Pancreas (tissue), 10 donors: ENCODE measurements around the gene GPR75. TPM values are rescaled to one million over a fixed set of nuclear protein-coding genes. Genes with fewer than 3 reads are reported as not detected.

Experiments
- ATAC-seq, 4 donors: fragments of 200-7000 bp; cut with Tn5 transposase; one replicate each; pipeline versions ENCODE4 v1.8.0 to v1.9.1; 2020; ENCODE audit warnings: mild to moderate bottlenecking in 4 of 4, moderate library complexity in 4 of 4
- DNase-seq, 6 donors: peaks; one replicate each; pipeline ENCODE4 v3.0.0-alpha.2; 2020
- FAIRE-seq: peaks from 2 replicates; lab custom pipeline; 2012; peaks lifted over from hg19 to GRCh38; lab: Jason Lieb, UNC
- H3K27ac ChIP-seq, 4 donors: fragments of 200-600 bp; sonication (generic); 1 replicate in 3 of 4; 2 replicates in 1 of 4; pipeline versions ENCODE4 v1.5.0 to v1.8.0; 2020
- H3K27me3 ChIP-seq, 4 donors: fragments of 200-600 bp; one replicate each; pipeline ENCODE4 v1.8.0; 2021
- H3K36me3 ChIP-seq, 3 donors: fragments of 200-600 bp; sonication (generic) in 1 of 3; one replicate each; pipeline versions ENCODE4 v1.5.0 to v1.8.0; 2020 to 2021
- H3K4me1 ChIP-seq, 3 donors: fragments of 200-600 bp; one replicate each; pipeline ENCODE4 v1.8.0; 2021
- H3K4me3 ChIP-seq, 4 donors: fragments of 200-600 bp; sonication (generic) in 2 of 4; one replicate each; pipeline versions ENCODE4 v1.5.0 to v1.8.0; 2020 to 2021
- H3K9me3 ChIP-seq, 4 donors: fragments of 200-600 bp; one replicate each; pipeline ENCODE4 v1.8.0; 2021
- CTCF ChIP-seq, 4 donors: fragments of 200-600 bp; sonication (generic) in 3 of 4; IDR thresholded peaks; one replicate each; pipeline versions ENCODE4 v1.5.0 to v1.8.0; 2021; ENCODE audit warnings: antibody characterized with exemption in 4 of 4
- WGBS, 2 donors: extraction: QIAGEN DNeasy Blood & Tissue Kit; methylation state at CpG; one replicate each; pipeline ENCODE4 v1.1.7; 2013; 5-methylcytosine and 5-hydroxymethylcytosine counted together
- intact Hi-C, 3 donors: fragments of 100-400 bp; cut with DNase I; formaldehyde crosslinking; loops; one replicate each; pipeline versions ENCODE4 v1.11.1 to v1.14.2; 2022
- microRNA-seq, 2 donors: library from miRNA; unstranded; fragments of <30 nt; microRNA quantifications; one replicate each; pipeline versions ENCODE4 to v1.1.0, GENCODE V29; 2019 to 2020
- polyA plus RNA-seq, 2 donors: library from polyadenylated mRNA; stranded (reverse); fragments of 200-250 nt; gene quantifications; one replicate each; pipeline ENCODE4 v1.2.3, GENCODE V29; 2013
- total RNA-seq, 6 donors: library from RNA; stranded (reverse); fragmentation: NEBNext Ultra II Directional in 4 of 6; extraction: Animal tissue kit (Norgen Biotek cat#: 25700) in 4 of 6; gene quantifications; one replicate each; pipeline versions ENCODE4 v1.2.1 to v1.2.4, GENCODE V29; 2021 to 2023
- donor health status: healthy with polysubstance abuse.
- donor health status: DM: no; HTN: no; CAD: no; lungs with moderate emphysema.
- donor health status: DM: no; HTN: no; CAD: no.
- donor health status: control.
- donor health status: control.
- donor health status: Bipolar disorder and iron deficiency.
- donor health status: DM: yes; HTN: yes; CAD: no.
- donor health status: DM: no; HTN: no; CAD: no.
- donor health status: DM: no; HTN: no; CAD: no.
- donor health status: DM: yes; HTN: yes; CAD: no.

The GPR75 gene
- total and polyA plus RNA-seq, 8 donors: 1.1 to 1.9 (median 1.5) TPM

GRCh38 chr2:53819634-53820033 is 40.1 kb downstream of the GPR75 start:
- no peak for FAIRE-seq
- intact Hi-C loops: no loop called here

DNA sequence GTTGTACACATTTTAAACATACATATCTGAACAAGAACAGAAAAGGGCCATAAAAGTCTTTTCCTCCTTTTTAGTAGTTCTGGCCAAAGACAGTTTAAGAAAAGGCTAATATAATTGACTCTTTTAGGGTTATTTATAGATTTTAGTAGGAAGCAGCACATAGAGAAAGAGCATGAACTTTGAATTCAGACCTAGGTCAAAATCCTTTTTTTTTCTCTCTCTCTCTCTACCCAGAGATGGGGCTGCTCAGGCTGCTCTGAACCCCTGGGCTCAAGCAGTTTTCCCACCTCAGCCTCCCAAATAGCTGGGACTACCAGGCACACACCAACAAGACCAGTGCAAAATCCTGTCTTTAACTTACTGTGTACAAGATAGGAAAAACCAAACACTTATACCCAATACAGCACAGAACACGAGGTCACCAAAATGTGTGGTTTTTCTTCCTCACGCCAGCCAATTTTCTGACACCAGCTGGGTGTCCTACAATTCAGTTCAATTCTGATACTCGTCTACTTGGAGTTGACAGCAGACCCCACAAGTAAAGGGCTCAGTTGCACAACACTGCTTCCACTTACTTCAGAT is 40.8 kb downstream of the GPR75 start:
- ATAC-seq (no peak), DNase-seq (no peak), FAIRE-seq (no peak)
- TF ChIP-seq CTCF (IDR thresholded peaks at IDR 0.05): no peak
- H3K9me3 ChIP-seq: no peaks in the 10 kb centered on the region
- H3K27ac ChIP-seq: no peak overlapping the region
- intact Hi-C loops: no loop called here
- H3K27me3 ChIP-seq: no peaks in the 10 kb centered on the region
- WGBS, 2 donors: 89 to 95% methylated on average over 3 of the region's 3 CpGs
- H3K4me3 ChIP-seq: no peak overlapping the region
- peaks cover 0 to 31% (median 0%) of the 10 kb centered on the region in 3 donors for H3K36me3 ChIP-seq
- H3K4me1 ChIP-seq: no peaks in the 10 kb centered on the region

More at GRCh38 chr2:53819634-53820033, 40.1 kb downstream of the GPR75 start:
- no peaks in the 10 kb centered on the region for H3K4me1 ChIP-seq
- no peaks in the 10 kb centered on the region for H3K9me3 ChIP-seq
- ATAC-seq (no peak), DNase-seq (no peak)
- TF ChIP-seq CTCF (IDR thresholded peaks at IDR 0.05): no peak
- WGBS, 2 donors: 82 to 85% methylated on average over 4 of the region's 4 CpGs
- H3K4me3 ChIP-seq: no peak overlapping the region
- H3K27me3 ChIP-seq: no peaks in the 10 kb centered on the region
- H3K27ac ChIP-seq: no peak overlapping the region
- H3K36me3 ChIP-seq: peaks cover 0 to 29% (median 0%) of the 10 kb centered on the region in 3 donors

DNA sequence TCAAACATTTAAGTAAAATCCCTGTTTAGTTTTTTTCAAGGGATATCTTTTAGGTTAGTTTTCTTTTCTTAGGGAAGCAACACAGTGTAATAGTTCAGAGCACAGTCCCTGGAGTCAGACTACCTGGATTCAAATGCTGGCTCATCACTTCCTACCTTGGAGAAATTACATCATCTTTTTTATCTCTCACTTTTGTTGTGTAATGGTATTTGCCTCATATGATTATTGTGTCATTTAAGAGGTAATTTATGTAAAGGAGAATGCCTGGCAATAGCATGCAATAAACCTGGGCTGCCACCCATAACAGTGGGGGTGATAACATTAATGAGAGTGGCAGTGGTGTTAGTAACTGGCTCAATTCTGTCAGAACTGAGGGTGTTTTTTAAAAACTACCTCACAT is 46.6 kb downstream of the GPR75 start:
- Histone ChIP-seq H3K27me3 (no peaks in the 10 kb centered on the region), H3K36me3 (peaks cover 5 to 54% (median 22%) of the 10 kb centered on the region in 3 donors), H3K4me1 (no peaks in the 10 kb centered on the region), H3K4me3 (no peak overlapping the region), H3K27ac (no peak overlapping the region), H3K9me3 (no peaks in the 10 kb centered on the region)
- DNase-seq: no peak
- no peak for FAIRE-seq
- no peak for TF ChIP-seq CTCF (IDR thresholded peaks at IDR 0.05)
- peak in 2 of 4 donors; percentile 11 to 40 for ATAC-seq
- intact Hi-C loops: no loop called here

- Histone ChIP-seq H3K27me3 (no peaks in the 10 kb centered on the region), H3K4me1 (no peaks in the 10 kb centered on the region), H3K36me3 (peaks cover 5 to 66% (median 27%) of the 10 kb centered on the region in 3 donors), H3K4me3 (no peak overlapping the region), H3K27ac (no peak overlapping the region), H3K9me3 (no peaks in the 10 kb centered on the region)
- WGBS, 2 donors: 97 to 98% methylated on average over 3 of the region's 3 CpGs
- intact Hi-C loops: no loop called here
- no peak for ATAC-seq
- no peak for DNase-seq
- no peak for FAIRE-seq
- no peak for TF ChIP-seq CTCF (IDR thresholded peaks at IDR 0.05)
These were observed 48.2 kb downstream of the GPR75 start for GRCh38 chr2:53811601-53812000.

Small RNA genes lying within 50 kb of the gene (microRNA-seq; reads per million reads assigned to microRNA genes)
- 0 reads per million in 2 donors for gene MIR3682

Other genes starting within 250 kb of the GPR75 start
- 1 to 10 TPM in 2 of 6 donors, under 1 TPM in 4; 0.51 to 1.3 (median 0.88) TPM for gene CHAC2, start 92.2 kb downstream of the GPR75 start, total RNA-seq
- gene CHAC2, start 92.2 kb downstream of the GPR75 start, polyA plus RNA-seq: 1 to 10 TPM; 1.2 to 1.3 TPM
- gene ASB3, start 73.0 kb downstream of the GPR75 start, total RNA-seq: 10 to 100 TPM in 1 of 6 donors, 1 to 10 TPM in 5; 4.3 to 10.1 (median 7.2) TPM
- gene ASB3, start 73.0 kb downstream of the GPR75 start, polyA plus RNA-seq: 1 to 10 TPM; 4.8 to 8.8 TPM
- 10 to 100 TPM; 24.8 to 45.0 (median 33.3) TPM for gene ERLEC1, start 72.9 kb downstream of the GPR75 start, total RNA-seq
- gene ERLEC1, start 72.9 kb downstream of the GPR75 start, polyA plus RNA-seq: 10 to 100 TPM; 16.8 to 45.9 TPM
- gene PSME4, start 111.0 kb upstream of the GPR75 start, total RNA-seq: 10 to 100 TPM; 13.8 to 27.7 (median 17.8) TPM
- 10 to 100 TPM; 17.3 to 26.2 TPM for gene PSME4, start 111.0 kb upstream of the GPR75 start, polyA plus RNA-seq